GM18858 (cell line): Measurements from ENCODE around the gene STARD9.
"Not testable (repeated sequence)": the region's sequence is repeated elsewhere in the genome, so short reads cannot be mapped to it uniquely, and the experiment has no call there.

Experiments
- ATAC-seq: cut with Tn5 transposase; IDR thresholded peaks from one replicate; pipeline ENCODE4 v1.9.1; 2021; ENCODE audit not compliant: unreplicated experiment

Gene STARD9

DNA sequence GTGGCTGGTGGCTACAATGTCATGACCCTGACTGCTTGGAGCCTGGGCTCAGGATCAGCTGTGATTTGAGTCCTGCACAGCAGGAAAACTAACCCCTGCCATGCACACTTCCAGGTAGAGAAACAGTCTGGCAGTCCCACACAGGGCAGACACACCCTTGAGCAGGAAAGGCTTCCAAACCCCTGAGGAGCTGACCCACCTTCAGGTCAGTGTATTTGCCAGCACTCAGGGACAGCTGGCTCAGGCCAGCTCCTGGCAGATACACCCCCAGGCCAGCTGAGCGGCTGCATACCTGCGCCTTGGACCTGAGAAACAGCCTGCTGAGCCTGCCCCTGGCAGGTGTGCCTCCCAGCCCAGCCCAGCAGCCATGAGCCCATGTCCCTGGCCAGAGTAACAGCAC is 183.7 kb downstream of the STARD9 start:
- ATAC-seq = no peak

DNA sequence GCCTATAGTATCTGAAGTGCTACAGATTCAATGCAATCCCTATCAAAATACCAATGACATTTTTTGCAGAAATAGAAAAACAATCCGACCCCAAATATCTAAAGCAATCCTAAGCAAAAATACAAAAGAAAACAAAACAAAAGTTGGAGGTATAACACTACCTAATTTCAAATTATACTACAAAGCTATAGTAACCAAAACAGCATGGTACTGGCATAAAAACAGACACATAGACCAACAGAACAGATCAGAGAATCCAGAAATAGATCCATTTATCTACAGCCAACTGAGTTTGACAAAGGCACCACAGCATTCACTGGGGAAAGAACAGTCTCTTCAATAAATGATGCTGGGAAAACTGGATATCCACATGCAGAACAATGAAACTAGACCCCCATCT is 185.4 kb downstream of the STARD9 start:
- no peak for ATAC-seq

DNA sequence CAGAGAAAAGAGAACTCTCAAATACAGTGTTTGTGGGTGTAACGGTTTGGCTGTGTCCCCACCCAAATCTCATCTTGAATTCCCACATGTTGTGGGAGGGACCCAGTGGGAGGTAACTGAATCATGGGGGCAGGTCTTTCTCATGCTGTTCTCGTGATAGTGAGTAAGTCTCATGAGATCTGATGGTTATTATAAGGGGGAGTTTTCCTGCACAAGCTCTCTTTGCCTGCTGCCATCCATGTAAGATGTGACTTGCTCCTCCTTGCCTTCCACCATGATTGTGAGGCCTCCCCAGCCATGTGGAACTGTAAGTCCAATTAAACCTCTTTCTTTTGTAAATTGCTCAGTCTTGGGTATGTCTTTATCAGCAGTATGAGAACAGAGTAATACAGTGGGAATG is 186.4 kb downstream of the STARD9 start:
- not testable (repeated sequence) for ATAC-seq

DNA sequence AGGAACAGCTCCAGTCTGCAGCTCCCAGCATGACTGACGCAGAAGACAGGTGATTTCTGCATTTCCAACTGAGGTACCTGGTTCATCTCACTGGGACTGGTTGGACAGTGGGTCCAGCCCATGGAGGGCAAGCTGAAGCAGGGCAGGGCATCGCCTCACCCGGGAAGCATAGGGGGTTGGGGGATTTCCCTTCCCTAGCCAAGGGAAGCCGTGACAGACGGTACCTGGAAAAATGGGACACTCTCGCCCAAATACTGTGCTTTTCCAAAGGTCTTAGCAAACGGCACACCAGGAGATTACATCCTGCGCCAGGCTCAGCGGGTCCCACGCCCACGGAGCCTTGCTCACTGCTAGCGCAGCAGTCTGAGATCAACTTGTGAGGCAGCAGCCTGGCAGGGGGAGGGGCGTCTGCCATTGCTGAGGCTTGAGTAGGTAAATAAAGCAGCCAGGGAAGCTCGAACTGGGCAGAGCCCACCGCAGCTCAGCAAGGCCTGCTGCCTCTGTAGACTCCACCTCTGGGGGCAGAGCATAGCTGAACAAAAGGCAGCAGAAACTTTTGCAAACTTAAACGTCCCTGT is 188.8 kb downstream of the STARD9 start:
- not testable (repeated sequence) for ATAC-seq

DNA sequence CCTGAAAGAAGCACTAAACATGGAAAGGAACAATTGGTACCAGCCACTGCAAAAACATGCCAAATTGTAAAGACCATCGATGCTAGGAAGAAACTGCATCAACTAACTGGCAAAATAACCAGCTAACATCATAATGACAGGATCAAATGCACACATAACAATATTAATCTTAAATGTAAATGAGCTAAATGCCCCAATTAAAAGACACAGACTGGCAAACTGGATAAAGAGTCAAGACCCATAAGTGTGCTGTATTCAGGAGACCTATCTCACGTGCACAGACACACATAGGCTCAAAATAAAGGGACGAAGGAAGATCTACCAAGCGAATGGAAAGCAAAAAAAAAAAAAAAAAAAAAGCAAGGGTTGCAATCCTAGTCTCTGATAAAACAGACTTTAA is 190.7 kb downstream of the STARD9 start:
- ATAC-seq = not testable (repeated sequence)
